PC-9 (cell line): Measurements from ENCODE around the gene SENP8. TPM values are rescaled to one million over a fixed set of nuclear protein-coding genes. Genes with fewer than 3 reads are reported as not detected.

Source experiments
- BruUV-seq: library from RNA; stranded (reverse); fragments of 400-500 nt; replicated peaks from 2 replicates; lab custom pipeline; 2021; lab: Mats Ljungman, UMichigan
- CTCF ChIA-PET: fragments of 300-600 bp; sonication (Branson Sonifier 250); formaldehyde crosslinking; loops from one replicate; lab custom pipeline; 2022; ENCODE audit warnings: antibody characterized with exemption; lab: Charles Lee
- POLR2A ChIA-PET: fragments of 300-600 bp; sonication (Branson Sonifier 250); formaldehyde crosslinking; loops from one replicate; lab custom pipeline; 2022; ENCODE audit warnings: antibody characterized with exemption; ENCODE audit not compliant: unreplicated experiment; lab: Charles Lee
- DNase-seq, 2 experiments: peaks; one replicate each; pipeline versions ENCODE4 v3.0.0 to v3.0.0-alpha.2; 2015 to 2022; ENCODE audit warnings: mixed read lengths in 1 of 2
- H2AFZ ChIP-seq: fragments of 200-600 bp; sonication (generic); 2 replicates; pipeline ENCODE4 v1.8.1; 2017; ENCODE audit warnings: antibody characterized with exemption
- H3F3A ChIP-seq: fragments of 200-600 bp; sonication (generic); 2 replicates; pipeline ENCODE4 v1.8.1; 2017; ENCODE audit warnings: antibody characterized with exemption, mild to moderate bottlenecking, low read depth; ENCODE audit not compliant: insufficient read depth
- H3K27ac ChIP-seq: fragments of 200-600 bp; sonication (generic); 2 replicates; pipeline ENCODE4 v1.6.1; 2016; ENCODE audit warnings: mixed run types
- H3K27me3 ChIP-seq: fragments of 200-600 bp; sonication (generic); 2 replicates; pipeline ENCODE4 v1.6.1; 2016; ENCODE audit warnings: low read depth, mixed run types; ENCODE audit not compliant: insufficient read depth
- H3K36me3 ChIP-seq: fragments of 200-600 bp; sonication (generic); 2 replicates; pipeline ENCODE4 v1.6.1; 2016; ENCODE audit warnings: low read depth, mixed run types
- H3K4me1 ChIP-seq: fragments of 200-600 bp; sonication (generic); replicated peaks from 2 replicates; pipeline ENCODE4 v1.6.1; 2016; ENCODE audit warnings: mixed run types; ENCODE audit not compliant: insufficient read depth
- H3K4me2 ChIP-seq: fragments of 200-600 bp; sonication (generic); 2 replicates; pipeline ENCODE4 v1.6.1; 2017; ENCODE audit warnings: mixed run types
- H3K4me3 ChIP-seq: fragments of 200-600 bp; sonication (generic); 2 replicates; pipeline ENCODE4 v1.6.1; 2016; ENCODE audit warnings: mixed run types
- H3K79me2 ChIP-seq: fragments of 200-600 bp; sonication (generic); 2 replicates; pipeline ENCODE4 v1.6.1; 2017; ENCODE audit warnings: low read depth, mixed run types
- H3K9me2 ChIP-seq: fragments of 200-600 bp; sonication (generic); 2 replicates; pipeline ENCODE4 v1.8.1; 2017; ENCODE audit warnings: mild to moderate bottlenecking; ENCODE audit not compliant: insufficient read depth
- H3K9me3 ChIP-seq: fragments of 200-600 bp; sonication (generic); 2 replicates; pipeline ENCODE4 v1.8.1; 2016; ENCODE audit warnings: low read depth; ENCODE audit not compliant: insufficient read depth
- H4K20me1 ChIP-seq: fragments of 200-600 bp; sonication (generic); 2 replicates; pipeline ENCODE4 v1.8.1; 2017; ENCODE audit not compliant: insufficient read depth
- EZH2 ChIP-seq: fragments of 200-600 bp; sonication (generic); IDR thresholded peaks from 2 replicates; pipeline ENCODE4 v1.8.0; 2017; ENCODE audit warnings: antibody characterized with exemption, low read depth
- intact Hi-C: fragments of 100-400 bp; cut with micrococcal nuclease; formaldehyde crosslinking; loops from one replicate; pipeline ENCODE4 v1.10.0; 2022; ENCODE audit not compliant: unreplicated experiment
- total RNA-seq: library from RNA; stranded (reverse); gene quantifications from 2 replicates; pipeline ENCODE4 v1.2.3, GENCODE V29; 2021
- TF ChIP-seq, protein P1 (sequence below): fragments of 200-600 bp; sonication (generic); conservative IDR thresholded peaks from 2 replicates; pipeline ENCODE4 v1.6.1; 2017; ENCODE audit warnings: mixed run types, antibody characterized with exemption, mild to moderate bottlenecking, moderate library complexity

Gene SENP8
- total RNA-seq, 1 experiment from 2014 or later = 3.8 TPM

DNA sequence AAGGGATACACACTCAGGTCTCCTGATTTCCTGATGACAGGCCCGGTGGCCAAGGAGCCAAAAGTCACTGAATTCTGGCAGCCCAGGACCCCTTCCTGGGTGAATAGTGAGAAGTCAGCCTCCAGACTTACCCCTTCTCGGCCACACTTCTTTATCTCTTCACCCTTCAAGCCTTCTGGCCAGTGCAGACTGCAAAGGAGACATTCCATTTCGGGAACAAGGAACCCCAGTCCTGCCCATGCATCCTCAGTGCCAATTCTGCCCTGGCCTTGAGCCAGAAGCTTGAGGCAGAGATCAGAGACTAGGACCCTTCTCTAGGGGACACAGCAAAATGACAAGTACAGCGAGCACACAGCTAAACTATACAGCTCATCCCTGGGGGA lies 50.6 kb downstream of the SENP8 start:
- H3K4me3 ChIP-seq = peak overlapping the region; percentile 66
- peaks cover 41% of the 10 kb centered on the region for H3F3A ChIP-seq
- peak overlapping the region; percentile 96 for H3K27ac ChIP-seq
- DNase-seq = peak in 1 of 2 experiments; percentile 18
- peaks cover 22% of the 10 kb centered on the region for H3K36me3 ChIP-seq
- CTCF ChIA-PET = interaction anchor here (0.6 to 1.4 kb wide), 2 partner anchors 30 to 425 kb away, joined by 4 to 10 read pairs; no protein-coding TSS in a partner anchor
- H3K4me2 ChIP-seq = peak overlapping the region; percentile 99
- POLR2A ChIA-PET = interaction anchor here (0.7 to 1.7 kb wide), 7 partner anchors 15 to 379 kb away, joined by 5 to 13 read pairs (median 7); partner anchors contain the start of genes GRAMD2A, MYO9A and SENP8
- no peaks in the 10 kb centered on the region for H3K27me3 ChIP-seq
- H3K9me3 ChIP-seq = no peaks in the 10 kb centered on the region
- peaks cover 51% of the 10 kb centered on the region for H3K4me1 ChIP-seq
- no peaks in the 10 kb centered on the region for H4K20me1 ChIP-seq
- TF ChIP-seq, protein P1, sequence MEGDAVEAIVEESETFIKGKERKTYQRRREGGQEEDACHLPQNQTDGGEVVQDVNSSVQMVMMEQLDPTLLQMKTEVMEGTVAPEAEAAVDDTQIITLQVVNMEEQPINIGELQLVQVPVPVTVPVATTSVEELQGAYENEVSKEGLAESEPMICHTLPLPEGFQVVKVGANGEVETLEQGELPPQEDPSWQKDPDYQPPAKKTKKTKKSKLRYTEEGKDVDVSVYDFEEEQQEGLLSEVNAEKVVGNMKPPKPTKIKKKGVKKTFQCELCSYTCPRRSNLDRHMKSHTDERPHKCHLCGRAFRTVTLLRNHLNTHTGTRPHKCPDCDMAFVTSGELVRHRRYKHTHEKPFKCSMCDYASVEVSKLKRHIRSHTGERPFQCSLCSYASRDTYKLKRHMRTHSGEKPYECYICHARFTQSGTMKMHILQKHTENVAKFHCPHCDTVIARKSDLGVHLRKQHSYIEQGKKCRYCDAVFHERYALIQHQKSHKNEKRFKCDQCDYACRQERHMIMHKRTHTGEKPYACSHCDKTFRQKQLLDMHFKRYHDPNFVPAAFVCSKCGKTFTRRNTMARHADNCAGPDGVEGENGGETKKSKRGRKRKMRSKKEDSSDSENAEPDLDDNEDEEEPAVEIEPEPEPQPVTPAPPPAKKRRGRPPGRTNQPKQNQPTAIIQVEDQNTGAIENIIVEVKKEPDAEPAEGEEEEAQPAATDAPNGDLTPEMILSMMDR = no peak
- no peak for TF ChIP-seq EZH2
- no peaks in the 10 kb centered on the region for H3K9me2 ChIP-seq
- H3K79me2 ChIP-seq = peaks cover 31% of the 10 kb centered on the region
- intact Hi-C loops = loop anchor here (1.0 kb wide), 1 partner anchor 63 kb away; the partner anchor contains the start of gene PKM
- no peak overlapping the region for H2AFZ ChIP-seq
- BruUV-seq = no TSS peak

DNA sequence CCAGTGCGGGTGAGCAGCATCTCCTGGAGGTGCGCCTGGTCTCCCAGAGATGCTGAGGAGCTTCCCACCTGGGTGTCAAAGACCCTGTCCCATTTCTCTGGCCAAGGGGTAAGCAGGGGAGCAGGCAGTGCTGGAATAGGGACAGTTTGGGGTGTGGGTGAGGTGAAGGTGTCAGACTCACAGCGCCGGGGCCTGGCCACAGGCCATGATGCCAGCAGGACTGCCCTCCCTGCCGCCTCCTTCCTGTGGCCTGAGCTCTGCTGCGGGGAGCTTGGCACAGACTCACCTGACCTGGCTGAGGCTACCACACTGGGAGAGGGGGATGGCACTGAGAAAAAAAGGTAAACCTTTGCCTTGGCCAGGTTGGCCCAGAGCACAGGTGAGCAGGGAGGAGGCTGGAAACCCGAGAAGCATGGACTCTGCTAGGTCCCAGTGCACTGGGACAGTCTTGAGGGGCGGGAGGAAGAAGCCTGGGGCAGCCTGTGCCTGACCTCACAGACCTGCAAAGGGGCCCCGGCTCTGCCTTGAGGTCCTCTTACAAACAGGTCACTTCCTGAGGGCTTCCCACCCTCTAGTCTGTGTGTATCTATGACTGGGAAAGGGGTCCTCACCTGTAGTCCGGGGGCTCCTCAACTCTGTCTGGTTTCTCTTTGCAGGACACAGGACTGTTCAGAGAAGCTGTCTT lies 51.2 kb downstream of the SENP8 start:
- Histone ChIP-seq H3K27ac (peak overlapping the region; percentile 96), H3K79me2 (peaks cover 31% of the 10 kb centered on the region), H3K27me3 (no peaks in the 10 kb centered on the region), H3K4me3 (peak overlapping the region; percentile 66), H3K9me3 (no peaks in the 10 kb centered on the region), H3K36me3 (peaks cover 22% of the 10 kb centered on the region), H3K4me2 (peak overlapping the region; percentile 99), H3F3A (peaks cover 41% of the 10 kb centered on the region), H3K9me2 (no peaks in the 10 kb centered on the region), H3K4me1 (peaks cover 51% of the 10 kb centered on the region), H2AFZ (no peak overlapping the region), H4K20me1 (no peaks in the 10 kb centered on the region)
- no peak for TF ChIP-seq EZH2
- POLR2A ChIA-PET = interaction anchor here (0.6 to 1.7 kb wide), 6 partner anchors 15 to 379 kb away, joined by 3 to 13 read pairs (median 6); partner anchors contain the start of genes MYO9A and SENP8
- intact Hi-C loops = no loop called here
- CTCF ChIA-PET = interaction anchor here (0.6 to 1.4 kb wide), 2 partner anchors 29 to 59 kb away, joined by 4 to 7 read pairs; no protein-coding TSS in a partner anchor
- TSS peak; percentile 44 for BruUV-seq
- peak; percentile 68 to 72 for DNase-seq

DNA sequence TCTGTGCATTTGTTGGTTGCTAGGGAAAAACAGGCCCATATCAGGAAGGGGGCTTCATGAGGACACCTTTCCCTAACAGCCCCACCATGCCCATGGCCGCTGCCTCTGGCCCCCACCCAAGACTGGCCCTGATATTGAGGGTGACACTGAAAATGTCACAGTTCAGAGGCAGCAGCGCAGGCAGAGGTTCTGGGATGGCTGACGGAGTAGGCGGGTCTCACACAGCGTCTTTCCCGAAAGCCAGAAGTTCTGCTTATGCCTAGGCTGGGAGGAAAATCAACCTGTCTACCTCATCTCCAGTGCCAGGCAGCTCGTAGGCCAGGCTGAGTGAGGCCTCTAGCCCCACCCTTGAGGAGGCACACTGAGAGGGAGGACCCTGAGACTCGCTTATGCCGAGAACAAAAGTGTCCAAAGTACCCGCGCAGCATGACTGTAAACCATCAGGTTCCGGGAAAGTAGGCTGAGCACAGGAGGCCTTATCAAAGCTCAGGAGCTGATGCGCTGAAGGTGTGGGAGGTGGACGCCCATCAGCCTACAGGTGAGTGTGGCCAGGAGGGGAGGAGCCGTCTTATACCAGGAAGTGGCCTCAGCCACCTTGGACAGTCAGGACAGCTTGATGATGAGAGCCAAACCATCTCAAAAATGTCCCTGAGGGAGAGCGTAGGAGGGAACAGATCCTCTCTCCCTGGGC lies 51.9 kb downstream of the SENP8 start:
- Histone ChIP-seq H3K36me3 (peaks cover 22% of the 10 kb centered on the region), H3K4me3 (peak overlapping the region; percentile 66), H3F3A (peaks cover 41% of the 10 kb centered on the region), H3K79me2 (peaks cover 31% of the 10 kb centered on the region), H3K4me1 (peaks cover 51% of the 10 kb centered on the region), H2AFZ (peak overlapping the region; percentile 65; the same call in 1 of the 2 replicates), H3K9me2 (no peaks in the 10 kb centered on the region), H4K20me1 (no peaks in the 10 kb centered on the region), H3K4me2 (peak overlapping the region; percentile 99), H3K27me3 (no peaks in the 10 kb centered on the region), H3K9me3 (no peaks in the 10 kb centered on the region), H3K27ac (peak overlapping the region; percentile 96)
- intact Hi-C loops = loop anchor here (1.0 kb wide), 1 partner anchor 14 kb away; no protein-coding TSS in a partner anchor
- peak; percentile 86 to 93 for DNase-seq
- ChIA-PET POLR2A (interaction anchor here (0.6 to 1.7 kb wide), 5 partner anchors 14 to 380 kb away, joined by 3 to 6 read pairs (median 5); no protein-coding TSS in a partner anchor), CTCF (interaction anchor here (0.6 kb wide), 1 partner anchor 58 kb away, joined by 7 read pairs; no protein-coding TSS in a partner anchor)
- BruUV-seq = no TSS peak
- no peak for TF ChIP-seq EZH2
- TF ChIP-seq, protein P1 = no peak
